Hepatocyte (in vitro differentiated cells): ENCODE data around the gene NCBP3.

Experiments
- EZH2 ChIP-seq: fragments of 200-600 bp; sonication (generic); IDR thresholded peaks from 2 replicates; pipeline ENCODE4 v1.6.1; 2016; ENCODE audit warnings: antibody characterized with exemption, mild to moderate bottlenecking, borderline replicate concordance
- TF ChIP-seq, protein P1 (sequence below): fragments of 200-600 bp; sonication (generic); IDR thresholded peaks from 2 replicates; pipeline ENCODE4 v1.5.1; 2016; ENCODE audit warnings: antibody characterized with exemption, mild to moderate bottlenecking; ENCODE audit not compliant: poor library complexity

GRCh38 chr17:3865176-3865575 lies 19.1 kb upstream of the NCBP3 start:
- no peak for TF ChIP-seq EZH2
- TF ChIP-seq, protein P1, sequence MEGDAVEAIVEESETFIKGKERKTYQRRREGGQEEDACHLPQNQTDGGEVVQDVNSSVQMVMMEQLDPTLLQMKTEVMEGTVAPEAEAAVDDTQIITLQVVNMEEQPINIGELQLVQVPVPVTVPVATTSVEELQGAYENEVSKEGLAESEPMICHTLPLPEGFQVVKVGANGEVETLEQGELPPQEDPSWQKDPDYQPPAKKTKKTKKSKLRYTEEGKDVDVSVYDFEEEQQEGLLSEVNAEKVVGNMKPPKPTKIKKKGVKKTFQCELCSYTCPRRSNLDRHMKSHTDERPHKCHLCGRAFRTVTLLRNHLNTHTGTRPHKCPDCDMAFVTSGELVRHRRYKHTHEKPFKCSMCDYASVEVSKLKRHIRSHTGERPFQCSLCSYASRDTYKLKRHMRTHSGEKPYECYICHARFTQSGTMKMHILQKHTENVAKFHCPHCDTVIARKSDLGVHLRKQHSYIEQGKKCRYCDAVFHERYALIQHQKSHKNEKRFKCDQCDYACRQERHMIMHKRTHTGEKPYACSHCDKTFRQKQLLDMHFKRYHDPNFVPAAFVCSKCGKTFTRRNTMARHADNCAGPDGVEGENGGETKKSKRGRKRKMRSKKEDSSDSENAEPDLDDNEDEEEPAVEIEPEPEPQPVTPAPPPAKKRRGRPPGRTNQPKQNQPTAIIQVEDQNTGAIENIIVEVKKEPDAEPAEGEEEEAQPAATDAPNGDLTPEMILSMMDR, result no peak
